ENCODE data around the gene PRSS16.

DNA sequence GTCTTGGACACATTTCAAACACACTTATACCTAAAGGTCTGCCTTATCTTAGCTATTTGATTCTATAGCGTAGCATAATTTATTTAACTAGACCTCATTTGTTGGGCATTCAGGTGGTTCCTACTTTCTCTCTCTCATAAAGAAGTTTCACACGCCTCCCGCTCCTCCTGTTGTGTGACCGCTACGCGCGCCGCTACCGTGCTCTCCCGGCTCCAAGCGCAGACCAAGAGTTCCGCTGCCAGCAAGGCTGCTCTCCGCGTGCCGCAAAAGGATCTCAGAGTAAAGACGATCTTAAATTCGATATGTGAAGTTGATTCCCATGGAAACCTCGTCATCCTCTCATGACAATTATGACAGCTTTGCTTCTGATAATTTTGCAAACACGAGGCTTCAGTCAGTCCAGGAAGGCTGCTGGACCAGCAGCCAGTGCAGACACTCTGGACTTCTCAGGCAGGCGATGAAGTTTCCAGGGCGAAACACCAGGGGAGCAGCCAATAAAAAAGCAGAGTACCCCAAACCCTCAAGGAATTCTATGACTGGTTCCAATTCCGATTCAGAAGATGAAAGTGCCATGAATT is 20.4 kb downstream of the PRSS16 start:
- TF ChIP-seq, protein P1, sequence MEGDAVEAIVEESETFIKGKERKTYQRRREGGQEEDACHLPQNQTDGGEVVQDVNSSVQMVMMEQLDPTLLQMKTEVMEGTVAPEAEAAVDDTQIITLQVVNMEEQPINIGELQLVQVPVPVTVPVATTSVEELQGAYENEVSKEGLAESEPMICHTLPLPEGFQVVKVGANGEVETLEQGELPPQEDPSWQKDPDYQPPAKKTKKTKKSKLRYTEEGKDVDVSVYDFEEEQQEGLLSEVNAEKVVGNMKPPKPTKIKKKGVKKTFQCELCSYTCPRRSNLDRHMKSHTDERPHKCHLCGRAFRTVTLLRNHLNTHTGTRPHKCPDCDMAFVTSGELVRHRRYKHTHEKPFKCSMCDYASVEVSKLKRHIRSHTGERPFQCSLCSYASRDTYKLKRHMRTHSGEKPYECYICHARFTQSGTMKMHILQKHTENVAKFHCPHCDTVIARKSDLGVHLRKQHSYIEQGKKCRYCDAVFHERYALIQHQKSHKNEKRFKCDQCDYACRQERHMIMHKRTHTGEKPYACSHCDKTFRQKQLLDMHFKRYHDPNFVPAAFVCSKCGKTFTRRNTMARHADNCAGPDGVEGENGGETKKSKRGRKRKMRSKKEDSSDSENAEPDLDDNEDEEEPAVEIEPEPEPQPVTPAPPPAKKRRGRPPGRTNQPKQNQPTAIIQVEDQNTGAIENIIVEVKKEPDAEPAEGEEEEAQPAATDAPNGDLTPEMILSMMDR (IDR thresholded peaks at IDR 0.05): no peak
- TF ChIP-seq POLR2A (IDR thresholded peaks at IDR 0.05) (no peak), POLR2AphosphoS5 (IDR thresholded peaks at IDR 0.05) (no peak)

Measured in prostate gland (tissue), 2 donors.